Body of pancreas (tissue), 4 donors: ENCODE measurements around the gene CEP250. TPM values are rescaled to one million over a fixed set of nuclear protein-coding genes. Genes with fewer than 3 reads are reported as not detected.

Source experiments
- ATAC-seq: fragments of 150-250 bp; one replicate; pipeline ENCODE4 v1.9.1; 2016
- DNase-seq, 4 donors: peaks; one replicate each; pipeline ENCODE4 v3.0.0-alpha.2; 2019
- H3K27ac ChIP-seq, 4 donors: fragments of 200-600 bp; sonication (generic); 1 replicate in 3 of 4; 2 replicates in 1 of 4; pipeline versions ENCODE4 v1.5.1 to v1.6.1; 2016 to 2019; ENCODE audit warnings: mild to moderate bottlenecking in 1 of 4, mixed read lengths in 1 of 4, moderate library complexity in 1 of 4
- H3K27me3 ChIP-seq, 2 donors: fragments of 200-600 bp; sonication (generic); one replicate each; pipeline ENCODE4 v1.6.0; 2016; ENCODE audit warnings: mild to moderate bottlenecking in 1 of 2
- H3K36me3 ChIP-seq, 2 donors: fragments of 200-600 bp; sonication (generic); replicated peaks in 1 of 2; 2 replicates each; pipeline ENCODE4 v1.5.1; 2016; ENCODE audit warnings: low read depth in 2 of 2; ENCODE audit not compliant: insufficient read depth in 1 of 2
- H3K4me1 ChIP-seq: fragments of 200-600 bp; sonication (generic); one replicate; pipeline ENCODE4 v1.6.0; 2016
- H3K4me3 ChIP-seq, 2 donors: fragments of 200-600 bp; sonication (generic); 1 replicate in 1 of 2; 2 replicates in 1 of 2; pipeline ENCODE4 v1.5.1; 2016 to 2019
- H3K9me3 ChIP-seq, 3 donors: fragments of 200-600 bp; sonication (generic); 1 replicate in 2 of 3; 2 replicates in 1 of 3; pipeline ENCODE4 v1.5.1; 2016
- CTCF ChIP-seq, 7 experiments: fragments of 450-650 bp in 4 of 7; fragments of 200-600 bp in 3 of 7; sonication (generic) in 3 of 7; IDR thresholded peaks; one replicate each; pipeline ENCODE4 v1.5.1; 2016 to 2019; ENCODE audit warnings: antibody characterized with exemption in 7 of 7
- POLR2A ChIP-seq, 3 donors: fragments of 450-650 bp; IDR thresholded peaks; one replicate each; pipeline ENCODE4 v1.6.1; 2016; ENCODE audit warnings: antibody characterized with exemption in 3 of 3, mild to moderate bottlenecking in 2 of 3
- WGBS, 2 donors: methylation state at CpG; one replicate each; pipeline ENCODE4 v1.1.5; 2017; 5-methylcytosine and 5-hydroxymethylcytosine counted together
- intact Hi-C: fragments of 100-400 bp; cut with DNase I; formaldehyde crosslinking; loops from one replicate; pipeline ENCODE4 v1.15.1; 2023
- total RNA-seq, 2 donors: library from RNA; depleted of rRNA; stranded (reverse); fragments of >200 nt; gene quantifications; one replicate each; pipeline ENCODE4 v1.1.0, GENCODE V29; 2016

CEP250 gene
- total RNA-seq, 2 donors from 2014 or later, result 7.8 to 27.0 TPM

- TF ChIP-seq POLR2A (IDR thresholded peaks at IDR 0.05) (no peak), CTCF (IDR thresholded peaks at IDR 0.05) (no peak)
- Histone ChIP-seq H3K27ac (no peak overlapping the region), H3K4me1 (no peaks in the 10 kb centered on the region), H3K4me3 (no peak overlapping the region), H3K36me3 (peaks cover 4 to 15% of the 10 kb centered on the region in 2 donors), H3K9me3 (no peaks in the 10 kb centered on the region), H3K27me3 (no peaks in the 10 kb centered on the region)
- ATAC-seq, result no peak
- WGBS, 2 donors, result 89 to 90% methylated on average over 5 of the region's 5 CpGs
- intact Hi-C loops, result no loop called here
- DNase-seq, result no peak
Observed at GRCh38 chr20:35489717-35490116, 34.3 kb downstream of the CEP250 start.

GRCh38 chr20:35490736-35491181 lies 35.4 kb downstream of the CEP250 start:
- H3K4me1 ChIP-seq, result no peaks in the 10 kb centered on the region
- ATAC-seq, result peak; percentile 27
- DNase-seq, result peak in 2 of 4 donors; percentile 13 to 41
- WGBS, 2 donors, result 72 to 95% methylated on average over 4 to 6 of the region's 6 CpGs
- H3K9me3 ChIP-seq, result no peaks in the 10 kb centered on the region
- H3K4me3 ChIP-seq, result no peak overlapping the region
- H3K27ac ChIP-seq, result no peak overlapping the region
- intact Hi-C loops, result no loop called here
- peaks cover 4 to 15% of the 10 kb centered on the region in 2 donors for H3K36me3 ChIP-seq
- no peaks in the 10 kb centered on the region for H3K27me3 ChIP-seq
- TF ChIP-seq POLR2A (IDR thresholded peaks at IDR 0.05) (peak in 1 of 3 donors; percentile 33), CTCF (IDR thresholded peaks at IDR 0.05) (no peak)

GRCh38 chr20:35491823-35492222 lies 36.4 kb downstream of the CEP250 start:
- TF ChIP-seq POLR2A (IDR thresholded peaks at IDR 0.05) (no peak), CTCF (IDR thresholded peaks at IDR 0.05) (no peak)
- intact Hi-C loops, result no loop called here
- DNase-seq (no peak), ATAC-seq (no peak)
- peaks cover 4 to 17% of the 10 kb centered on the region in 2 donors for H3K36me3 ChIP-seq
- no peaks in the 10 kb centered on the region for H3K27me3 ChIP-seq
- no peak overlapping the region for H3K27ac ChIP-seq
- no peaks in the 10 kb centered on the region for H3K9me3 ChIP-seq
- no peaks in the 10 kb centered on the region for H3K4me1 ChIP-seq
- WGBS, 2 donors, result 88 to 96% methylated on average over 5 of the region's 5 CpGs
- H3K4me3 ChIP-seq, result no peak overlapping the region

- WGBS, 2 donors, result 92 to 97% methylated on average over 6 of the region's 6 CpGs
- Histone ChIP-seq H3K4me1 (no peaks in the 10 kb centered on the region), H3K27me3 (no peaks in the 10 kb centered on the region), H3K36me3 (peaks cover 4 to 20% of the 10 kb centered on the region in 2 donors), H3K27ac (no peak overlapping the region), H3K9me3 (no peaks in the 10 kb centered on the region), H3K4me3 (no peak overlapping the region)
- no peak for DNase-seq
- ATAC-seq, result no peak
- TF ChIP-seq CTCF (IDR thresholded peaks at IDR 0.05), result no peak
- no peak for TF ChIP-seq POLR2A (IDR thresholded peaks at IDR 0.05)
- intact Hi-C loops, result no loop called here
Observed at GRCh38 chr20:35492352-35492751, 37.0 kb downstream of the CEP250 start.

GRCh38 chr20:35496481-35496880 lies 41.1 kb downstream of the CEP250 start:
- Histone ChIP-seq H3K27ac (no peak overlapping the region), H3K36me3 (peaks cover 4 to 29% of the 10 kb centered on the region in 2 donors), H3K4me3 (no peak overlapping the region), H3K27me3 (no peaks in the 10 kb centered on the region), H3K4me1 (no peaks in the 10 kb centered on the region), H3K9me3 (no peaks in the 10 kb centered on the region)
- ATAC-seq (no peak), DNase-seq (no peak)
- 87 to 91% methylated on average over 2 to 3 of the region's 3 CpGs for WGBS, 2 donors
- TF ChIP-seq POLR2A (IDR thresholded peaks at IDR 0.05), result no peak
- no peak for TF ChIP-seq CTCF (IDR thresholded peaks at IDR 0.05)
- intact Hi-C loops, result no loop called here
